MCF 10A (cell line): Measurements from ENCODE around the gene RPS6KC1. TPM values are rescaled to one million over a fixed set of nuclear protein-coding genes. Genes with fewer than 3 reads are reported as not detected.
"Not testable (repeated sequence)": the region's sequence is repeated elsewhere in the genome, so short reads cannot be mapped to it uniquely, and the experiment has no call there.

Source experiments
- BruUV-seq: library from RNA; stranded (reverse); fragments of 400-500 nt; replicated peaks from 2 replicates; lab custom pipeline; 2021; lab: Mats Ljungman, UMichigan
- CTCF ChIA-PET: fragments of 300-600 bp; sonication (Branson Sonifier 250); formaldehyde crosslinking; extraction: SDS; loops from one replicate; lab custom pipeline; 2021; ENCODE audit warnings: antibody characterized with exemption, inconsistent platforms; lab: Yijun Ruan, JAX
- POLR2A ChIA-PET: fragments of 300-600, 350-650 bp; sonication (Branson Sonifier 250); formaldehyde crosslinking; extraction: SDS; loops from one replicate; lab custom pipeline; 2020; ENCODE audit warnings: antibody characterized with exemption, inconsistent platforms; lab: Yijun Ruan, JAX
- DNase-seq: peaks from one replicate; pipeline ENCODE4 v3.0.0-alpha.2; 2018; ENCODE audit not compliant: unreplicated experiment
- H3K27ac Mint-ChIP-seq: one replicate; pipeline ENCODE4 v1.8.0; 2022; ENCODE audit warnings: mild to moderate bottlenecking, low read depth, mixed read lengths; ENCODE audit not compliant: unreplicated experiment
- H3K27me3 Mint-ChIP-seq: one replicate; pipeline ENCODE4 v1.8.0; 2022; ENCODE audit warnings: mixed read lengths; ENCODE audit not compliant: insufficient read depth, unreplicated experiment
- H3K36me3 Mint-ChIP-seq: one replicate; pipeline ENCODE4 v1.8.0; 2022; ENCODE audit warnings: mild to moderate bottlenecking, moderate library complexity, mixed read lengths; ENCODE audit not compliant: insufficient read depth, unreplicated experiment
- H3K4me1 Mint-ChIP-seq: one replicate; pipeline ENCODE4 v1.8.0; 2022; ENCODE audit warnings: mixed read lengths; ENCODE audit not compliant: insufficient read depth, unreplicated experiment
- H3K4me3 Mint-ChIP-seq: one replicate; pipeline ENCODE4 v1.8.0; 2022; ENCODE audit warnings: mild to moderate bottlenecking, moderate library complexity, mixed read lengths; ENCODE audit not compliant: unreplicated experiment
- H3K9me3 Mint-ChIP-seq: one replicate; pipeline ENCODE4 v1.8.0; 2022; ENCODE audit warnings: mixed read lengths; ENCODE audit not compliant: unreplicated experiment
- intact Hi-C: fragments of 100-400 bp; cut with micrococcal nuclease; formaldehyde crosslinking; loops from 2 replicates; pipeline ENCODE4 v1.14.1; 2022
- total RNA-seq: library from RNA; stranded (reverse); gene quantifications from 2 replicates; pipeline ENCODE4 v1.2.3, GENCODE V29; 2022
- TF ChIP-seq, protein P1 (sequence below): fragments of 200-600 bp; IDR thresholded peaks from one replicate; pipeline ENCODE4 v1.8.0; 2022; ENCODE audit warnings: antibody characterized with exemption, mild to moderate bottlenecking; ENCODE audit not compliant: unreplicated experiment

The RPS6KC1 gene
- total RNA-seq, 1 experiment from 2014 or later = 24.5 TPM

GRCh38 chr1:213110349-213111300 lies 59.6 kb downstream of the RPS6KC1 start:
- TF ChIP-seq, protein P1, sequence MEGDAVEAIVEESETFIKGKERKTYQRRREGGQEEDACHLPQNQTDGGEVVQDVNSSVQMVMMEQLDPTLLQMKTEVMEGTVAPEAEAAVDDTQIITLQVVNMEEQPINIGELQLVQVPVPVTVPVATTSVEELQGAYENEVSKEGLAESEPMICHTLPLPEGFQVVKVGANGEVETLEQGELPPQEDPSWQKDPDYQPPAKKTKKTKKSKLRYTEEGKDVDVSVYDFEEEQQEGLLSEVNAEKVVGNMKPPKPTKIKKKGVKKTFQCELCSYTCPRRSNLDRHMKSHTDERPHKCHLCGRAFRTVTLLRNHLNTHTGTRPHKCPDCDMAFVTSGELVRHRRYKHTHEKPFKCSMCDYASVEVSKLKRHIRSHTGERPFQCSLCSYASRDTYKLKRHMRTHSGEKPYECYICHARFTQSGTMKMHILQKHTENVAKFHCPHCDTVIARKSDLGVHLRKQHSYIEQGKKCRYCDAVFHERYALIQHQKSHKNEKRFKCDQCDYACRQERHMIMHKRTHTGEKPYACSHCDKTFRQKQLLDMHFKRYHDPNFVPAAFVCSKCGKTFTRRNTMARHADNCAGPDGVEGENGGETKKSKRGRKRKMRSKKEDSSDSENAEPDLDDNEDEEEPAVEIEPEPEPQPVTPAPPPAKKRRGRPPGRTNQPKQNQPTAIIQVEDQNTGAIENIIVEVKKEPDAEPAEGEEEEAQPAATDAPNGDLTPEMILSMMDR = no peak
- Mint-ChIP-seq H3K4me1 (peaks cover 5% of the 10 kb centered on the region), H3K27me3 (no peaks in the 10 kb centered on the region), H3K27ac (no peak overlapping the region), H3K36me3 (no peaks in the 10 kb centered on the region), H3K4me3 (no peak overlapping the region), H3K9me3 (peaks cover 17% of the 10 kb centered on the region)
- no TSS peak for BruUV-seq
- DNase-seq = no peak
- intact Hi-C loops = no loop called here
- POLR2A ChIA-PET = interaction anchor here (0.6 to 0.9 kb wide), 3 partner anchors 17 to 1361 kb away, joined by 3 read pairs; no protein-coding TSS in a partner anchor
- CTCF ChIA-PET = interaction anchor here (0.6 to 8.8 kb wide), 4 partner anchors 11 to 1150 kb away, joined by 3 to 93 read pairs (median 3); no protein-coding TSS in a partner anchor

DNA sequence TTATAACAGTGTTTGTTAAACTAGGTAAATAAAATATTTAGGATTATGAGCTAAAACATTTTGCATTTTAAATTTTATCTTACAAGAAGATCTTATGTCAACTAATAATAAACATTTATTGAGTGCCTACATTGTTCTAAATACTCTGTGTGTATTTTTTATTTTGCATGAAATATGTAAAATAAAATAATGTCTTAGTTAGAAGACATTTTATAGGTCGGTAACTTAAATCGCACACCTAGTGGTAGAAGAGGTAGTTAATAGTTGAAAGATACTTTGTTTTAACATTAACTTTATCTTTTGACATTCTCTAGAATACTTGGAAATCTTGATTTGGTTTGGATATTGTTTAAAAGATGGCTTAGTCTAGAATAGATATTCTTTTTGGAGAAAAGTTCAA lies 60.5 kb downstream of the RPS6KC1 start:
- Mint-ChIP-seq H3K27me3 (no peaks in the 10 kb centered on the region), H3K36me3 (no peaks in the 10 kb centered on the region), H3K4me3 (no peak overlapping the region), H3K4me1 (peaks cover 5% of the 10 kb centered on the region), H3K27ac (no peak overlapping the region), H3K9me3 (peaks cover 18% of the 10 kb centered on the region)
- intact Hi-C loops = no loop called here
- no peak for DNase-seq
- CTCF ChIA-PET = interaction anchor here (0.6 to 8.8 kb wide), 3 partner anchors 10 to 1150 kb away, joined by 3 to 93 read pairs (median 3); no protein-coding TSS in a partner anchor
- no TSS peak for BruUV-seq
- TF ChIP-seq, protein P1 = no peak
- POLR2A ChIA-PET = interaction anchor here (0.7 to 0.9 kb wide), 2 partner anchors 72 to 1360 kb away, joined by 3 to 4 read pairs; no protein-coding TSS in a partner anchor

DNA sequence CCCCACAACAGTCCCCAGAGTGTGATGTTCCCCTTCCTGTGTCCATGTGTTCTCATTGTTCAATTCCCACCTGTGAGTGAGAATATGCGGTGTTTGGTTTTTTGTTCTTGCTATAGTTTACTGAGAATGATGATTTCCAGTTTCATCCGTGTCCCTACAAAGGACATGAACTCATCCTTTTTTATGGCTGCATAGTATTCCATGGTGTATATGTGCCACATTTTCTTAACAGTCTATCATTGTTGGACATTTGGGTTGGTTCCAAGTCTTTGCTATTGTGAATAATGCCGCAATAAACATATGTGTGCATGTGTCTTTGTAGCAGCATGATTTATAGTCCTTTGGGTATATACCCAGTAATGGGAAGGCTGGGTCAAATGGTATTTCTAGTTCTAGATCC lies 61.7 kb downstream of the RPS6KC1 start:
- intact Hi-C loops, H3K27me3 Mint-ChIP-seq, H3K36me3 Mint-ChIP-seq, H3K4me3 Mint-ChIP-seq, H3K4me1 Mint-ChIP-seq, H3K27ac Mint-ChIP-seq, DNase-seq, BruUV-seq: not testable (repeated sequence)
- CTCF ChIA-PET = interaction anchor here (8.8 kb wide), 1 partner anchor 9 kb away, joined by 93 read pairs; no protein-coding TSS in a partner anchor
- H3K9me3 Mint-ChIP-seq = peaks cover 11% of the 10 kb centered on the region
- POLR2A ChIA-PET = interaction anchor here (0.6 kb wide), 1 partner anchor 9 kb away, joined by 4 read pairs; no protein-coding TSS in a partner anchor

GRCh38 chr1:213117699-213118180 lies 66.7 kb downstream of the RPS6KC1 start:
- H3K27ac Mint-ChIP-seq, BruUV-seq, intact Hi-C loops, H3K9me3 Mint-ChIP-seq, DNase-seq, H3K36me3 Mint-ChIP-seq, H3K27me3 Mint-ChIP-seq, H3K4me3 Mint-ChIP-seq: not testable (repeated sequence)
- peaks cover 17% of the 10 kb centered on the region for H3K4me1 Mint-ChIP-seq
- ChIA-PET POLR2A (interaction anchor here (0.6 to 0.7 kb wide), 4 partner anchors 83 to 1263 kb away, joined by 3 read pairs; no protein-coding TSS in a partner anchor), CTCF (interaction anchor here (0.6 to 11.0 kb wide), 5 partner anchors 126 to 1176 kb away, joined by 3 to 106 read pairs (median 4); no protein-coding TSS in a partner anchor)
